Measurements from ENCODE around the gene ST7. TPM values are rescaled to one million over a fixed set of nuclear protein-coding genes. Genes with fewer than 3 reads are reported as not detected.

Gene ST7
- total and polyA plus RNA-seq, 2 donors from 2014 or later, result 21.5 to 29.8 TPM

- no peak for FAIRE-seq
Observed at GRCh38 chr7:116979430-116979829, 26.1 kb downstream of the ST7 start.

GRCh38 chr7:116980354-116980753 lies 27.1 kb downstream of the ST7 start:
- Histone ChIP-seq H3K27me3 (ENCODE audit: control insufficient read depth, insufficient read depth, low read length) (no peaks in the 10 kb centered on the region), H3K9me3 (ENCODE audit: control insufficient read depth in 2 of 3, insufficient read depth in 1 of 3, low read length in 3 of 3) (no peaks in the 10 kb centered on the region), H3K4me3 (ENCODE audit: low read length in 3 of 3) (no peak overlapping the region), H3K4me1 (ENCODE audit: control insufficient read depth in 2 of 3, insufficient read depth in 2 of 3, low read depth in 1 of 3, low read length in 3 of 3) (no peaks in the 10 kb centered on the region), H3K9ac (ENCODE audit: low read length in 3 of 3) (no peak overlapping the region), H3K36me3 (ENCODE audit: control insufficient read depth in 2 of 3, insufficient read depth in 3 of 3, low read length in 3 of 3) (no peaks in the 10 kb centered on the region), H3K27ac (ENCODE audit: low read depth in 2 of 2, low read length in 2 of 2) (no peak overlapping the region)
- TF ChIP-seq CTCF (IDR thresholded peaks at IDR 0.05; ENCODE audit: borderline replicate concordance, extremely low read depth, insufficient read depth), result no peak
- FAIRE-seq (no peak), DNase-seq (no peak)
- intact Hi-C loops (cut with DNase I), result no loop called here

More at GRCh38 chr7:116979430-116979829, 26.1 kb downstream of the ST7 start:
- H3K4me1 ChIP-seq (ENCODE audit: control insufficient read depth in 2 of 3, insufficient read depth in 2 of 3, low read depth in 1 of 3, low read length in 3 of 3), result no peaks in the 10 kb centered on the region
- H3K27ac ChIP-seq (ENCODE audit: low read depth in 2 of 2, low read length in 2 of 2), result no peak overlapping the region
- DNase-seq, result no peak
- TF ChIP-seq CTCF (IDR thresholded peaks at IDR 0.05; ENCODE audit: borderline replicate concordance, extremely low read depth, insufficient read depth), result no peak
- no peak overlapping the region for H3K4me3 ChIP-seq (ENCODE audit: low read length in 3 of 3)
- H3K9ac ChIP-seq (ENCODE audit: low read length in 3 of 3), result no peak overlapping the region
- H3K9me3 ChIP-seq (ENCODE audit: control insufficient read depth in 2 of 3, insufficient read depth in 1 of 3, low read length in 3 of 3), result no peaks in the 10 kb centered on the region
- H3K27me3 ChIP-seq (ENCODE audit: control insufficient read depth, insufficient read depth, low read length), result no peaks in the 10 kb centered on the region
- intact Hi-C loops (cut with DNase I), result no loop called here
- no peaks in the 10 kb centered on the region for H3K36me3 ChIP-seq (ENCODE audit: control insufficient read depth in 2 of 3, insufficient read depth in 3 of 3, low read length in 3 of 3)

- no peaks in the 10 kb centered on the region for H3K4me1 ChIP-seq (ENCODE audit: control insufficient read depth in 2 of 3, insufficient read depth in 2 of 3, low read depth in 1 of 3, low read length in 3 of 3)
- H3K27me3 ChIP-seq (ENCODE audit: control insufficient read depth, insufficient read depth, low read length), result no peaks in the 10 kb centered on the region
- intact Hi-C loops (cut with DNase I), result no loop called here
- no peaks in the 10 kb centered on the region for H3K9me3 ChIP-seq (ENCODE audit: control insufficient read depth in 2 of 3, insufficient read depth in 1 of 3, low read length in 3 of 3)
- no peaks in the 10 kb centered on the region for H3K36me3 ChIP-seq (ENCODE audit: control insufficient read depth in 2 of 3, insufficient read depth in 3 of 3, low read length in 3 of 3)
- no peak overlapping the region for H3K27ac ChIP-seq (ENCODE audit: low read depth in 2 of 2, low read length in 2 of 2)
- H3K9ac ChIP-seq (ENCODE audit: low read length in 3 of 3), result no peak overlapping the region
- DNase-seq, result no peak
- H3K4me3 ChIP-seq (ENCODE audit: low read length in 3 of 3), result no peak overlapping the region
- no peak for TF ChIP-seq CTCF (IDR thresholded peaks at IDR 0.05; ENCODE audit: borderline replicate concordance, extremely low read depth, insufficient read depth)
- FAIRE-seq, result no peak
Observed at GRCh38 chr7:116981939-116982338, 28.6 kb downstream of the ST7 start.

- no peak overlapping the region for H3K27ac ChIP-seq (ENCODE audit: low read depth in 2 of 2, low read length in 2 of 2)
Observed at GRCh38 chr7:116984511-116984910, 31.2 kb downstream of the ST7 start.

More at GRCh38 chr7:116984511-116984910, 31.2 kb downstream of the ST7 start:
- no peak overlapping the region for H3K9ac ChIP-seq (ENCODE audit: low read length in 3 of 3)
- no peaks in the 10 kb centered on the region for H3K27me3 ChIP-seq (ENCODE audit: control insufficient read depth, insufficient read depth, low read length)
- FAIRE-seq (no peak), DNase-seq (no peak)
- no peaks in the 10 kb centered on the region for H3K9me3 ChIP-seq (ENCODE audit: control insufficient read depth in 2 of 3, insufficient read depth in 1 of 3, low read length in 3 of 3)
- intact Hi-C loops (cut with DNase I), result no loop called here
- peaks cover 0 to 4% (median 0%) of the 10 kb centered on the region in 3 donors for H3K4me1 ChIP-seq (ENCODE audit: control insufficient read depth in 2 of 3, insufficient read depth in 2 of 3, low read depth in 1 of 3, low read length in 3 of 3)
- TF ChIP-seq CTCF (IDR thresholded peaks at IDR 0.05; ENCODE audit: borderline replicate concordance, extremely low read depth, insufficient read depth), result no peak
- H3K36me3 ChIP-seq (ENCODE audit: control insufficient read depth in 2 of 3, insufficient read depth in 3 of 3, low read length in 3 of 3), result no peaks in the 10 kb centered on the region
- H3K4me3 ChIP-seq (ENCODE audit: low read length in 3 of 3), result no peak overlapping the region

Measured in kidney (tissue), 14 donors.